Upper lobe of left lung (tissue), 6 donors: Measurements from ENCODE around the gene FMO2. TPM values are rescaled to one million over a fixed set of nuclear protein-coding genes. Genes with fewer than 3 reads are reported as not detected.
A peak's percentile ranks its signal among the peaks of the same experiment; 100 is the strongest.

Source experiments
- ATAC-seq, 2 donors: fragments of 200-7000 bp; cut with Tn5 transposase; one replicate each; pipeline ENCODE4 v1.9.1; 2022; ENCODE audit warnings: mild to moderate bottlenecking in 2 of 2, moderate library complexity in 2 of 2; ENCODE audit not compliant: low FRiP score in 2 of 2
- DNase-seq, 2 donors: peaks; one replicate each; pipeline ENCODE4 v3.0.0-alpha.2; 2019 to 2020
- H3K27ac ChIP-seq, 4 donors: fragments of 200-600 bp; sonication (generic); one replicate each; pipeline ENCODE4 v1.5.1; 2016 to 2019
- H3K27me3 ChIP-seq, 4 donors: fragments of 200-600 bp; sonication (generic); one replicate each; pipeline ENCODE4 v1.5.1; 2017 to 2019
- H3K36me3 ChIP-seq, 4 donors: fragments of 200-600 bp; sonication (generic); one replicate each; pipeline ENCODE4 v1.5.1; 2016 to 2019
- H3K4me1 ChIP-seq, 4 donors: fragments of 200-600 bp; sonication (generic); one replicate each; pipeline ENCODE4 v1.5.1; 2018 to 2019
- H3K4me3 ChIP-seq, 4 donors: fragments of 200-600 bp; sonication (generic); one replicate each; pipeline ENCODE4 v1.5.1; 2017 to 2019; ENCODE audit warnings: mild to moderate bottlenecking in 2 of 4, moderate library complexity in 1 of 4
- H3K9me3 ChIP-seq, 4 donors: fragments of 200-600 bp; sonication (generic); one replicate each; pipeline ENCODE4 v1.5.1; 2018 to 2019
- CTCF ChIP-seq, 6 experiments: fragments of 450-650 bp in 4 of 6; fragments of 200-600 bp in 2 of 6; sonication (generic) in 2 of 6; IDR thresholded peaks; one replicate each; pipeline ENCODE4 v1.5.1; 2016 to 2019; ENCODE audit warnings: antibody characterized with exemption in 6 of 6
- EP300 ChIP-seq, 4 donors: sonication (generic); formaldehyde crosslinking; IDR thresholded peaks; one replicate each; pipeline ENCODE4 v1.5.1; 2017; ENCODE audit warnings: antibody characterized with exemption in 4 of 4, control low read depth in 2 of 4
- POLR2A ChIP-seq, 4 donors: fragments of 450-650 bp; IDR thresholded peaks; one replicate each; pipeline ENCODE4 v1.5.1; 2016 to 2017; ENCODE audit warnings: antibody characterized with exemption in 4 of 4, mild to moderate bottlenecking in 2 of 4
- POLR2AphosphoS5 ChIP-seq, 2 donors: sonication (generic); formaldehyde crosslinking; IDR thresholded peaks; one replicate each; pipeline ENCODE4 v1.5.1; 2017; ENCODE audit warnings: antibody characterized with exemption in 2 of 2
- WGBS, 2 donors: methylation state at CpG; one replicate each; pipeline ENCODE4 v1.1.5; 2017 to 2018; 5-methylcytosine and 5-hydroxymethylcytosine counted together
- total RNA-seq, 6 donors: library from RNA; depleted of rRNA in 4 of 6; stranded (reverse); fragments of >200 nt in 4 of 6; gene quantifications; one replicate each; pipeline versions ENCODE4 v1.1.0 to v1.2.1, GENCODE V29; 2016 to 2021
- donor health status: DM: no; HTN: no; CAD: no; lungs with moderate emphysema.
- donor health status: DM: no; HTN: yes; CAD: no; lungs with severe emphysema.

Gene FMO2
- total RNA-seq, 6 donors from 2014 or later, result 118 to 259 (median 169) TPM

- no peak for ATAC-seq
- Histone ChIP-seq H3K36me3 (no peaks in the 10 kb centered on the region), H3K4me3 (no peak overlapping the region), H3K27me3 (no peaks in the 10 kb centered on the region), H3K27ac (peak overlapping the region; percentile 17 to 85 (median 54)), H3K4me1 (peaks cover 4 to 18% (median 12%) of the 10 kb centered on the region in 4 donors), H3K9me3 (no peaks in the 10 kb centered on the region)
- 58 to 73% methylated on average over 5 of the region's 5 CpGs for WGBS, 2 donors
- no peak for DNase-seq
- TF ChIP-seq POLR2A (IDR thresholded peaks at IDR 0.05) (no peak), CTCF (IDR thresholded peaks at IDR 0.05) (no peak), POLR2AphosphoS5 (IDR thresholded peaks at IDR 0.05) (no peak), EP300 (IDR thresholded peaks at IDR 0.05) (no peak)
Observed at GRCh38 chr1:171140401-171140800, 44.7 kb upstream of the FMO2 start.

GRCh38 chr1:171140956-171141687, 44.0 kb upstream of the FMO2 start:
- H3K4me3 ChIP-seq, result no peak overlapping the region
- no peak for ATAC-seq
- peaks cover 4 to 18% (median 12%) of the 10 kb centered on the region in 4 donors for H3K4me1 ChIP-seq
- peak overlapping the region; percentile 17 to 85 (median 54) for H3K27ac ChIP-seq
- no peak for TF ChIP-seq EP300 (IDR thresholded peaks at IDR 0.05)
- no peak for TF ChIP-seq POLR2A (IDR thresholded peaks at IDR 0.05)
- TF ChIP-seq CTCF (IDR thresholded peaks at IDR 0.05), result no peak
- no peak for TF ChIP-seq POLR2AphosphoS5 (IDR thresholded peaks at IDR 0.05)
- no peak for DNase-seq
- WGBS, 2 donors, result 52 to 53% methylated on average over 4 of the region's 4 CpGs
- H3K9me3 ChIP-seq, result no peaks in the 10 kb centered on the region
- no peaks in the 10 kb centered on the region for H3K36me3 ChIP-seq
- H3K27me3 ChIP-seq, result no peaks in the 10 kb centered on the region

GRCh38 chr1:171141688-171142415, 43.2 kb upstream of the FMO2 start:
- peaks cover 4 to 18% (median 12%) of the 10 kb centered on the region in 4 donors for H3K4me1 ChIP-seq
- peak in 1 of 2 donors; percentile 28 for DNase-seq
- ATAC-seq, result peak; percentile 83 to 86
- TF ChIP-seq CTCF (IDR thresholded peaks at IDR 0.05) (no peak), POLR2A (IDR thresholded peaks at IDR 0.05) (no peak), POLR2AphosphoS5 (IDR thresholded peaks at IDR 0.05) (peak in 1 of 2 donors; percentile 82), EP300 (IDR thresholded peaks at IDR 0.05) (peak in 3 of 4 donors; percentile 36 to 51 (median 45))
- no peaks in the 10 kb centered on the region for H3K36me3 ChIP-seq
- peak overlapping the region; percentile 63 to 85 (median 73) for H3K27ac ChIP-seq
- 32 to 45% methylated on average over 6 of the region's 6 CpGs for whole genome bisulfite sequencing, 2 donors
- H3K9me3 ChIP-seq, result no peaks in the 10 kb centered on the region
- no peak overlapping the region for H3K4me3 ChIP-seq
- H3K27me3 ChIP-seq, result no peaks in the 10 kb centered on the region

GRCh38 chr1:171142416-171143385, 42.4 kb upstream of the FMO2 start:
- Histone ChIP-seq H3K9me3 (no peaks in the 10 kb centered on the region), H3K4me3 (no peak overlapping the region)
- 53 to 59% methylated on average over 8 of the region's 8 CpGs for WGBS, 2 donors

More at GRCh38 chr1:171142416-171143385, 42.4 kb upstream of the FMO2 start:
- no peak for DNase-seq
- ATAC-seq, result peak; percentile 77 to 82
- TF ChIP-seq EP300 (IDR thresholded peaks at IDR 0.05) (no peak), POLR2AphosphoS5 (IDR thresholded peaks at IDR 0.05) (peak in 1 of 2 donors; percentile 3), CTCF (IDR thresholded peaks at IDR 0.05) (peak in 1 of 6 experiments; percentile 18), POLR2A (IDR thresholded peaks at IDR 0.05) (no peak)
- Histone ChIP-seq H3K36me3 (no peaks in the 10 kb centered on the region), H3K27ac (peak overlapping the region; percentile 63 to 85 (median 73)), H3K4me1 (peaks cover 4 to 18% (median 12%) of the 10 kb centered on the region in 4 donors), H3K27me3 (no peaks in the 10 kb centered on the region)
